Natural killer cell (primary cell): ENCODE data around the gene TNS3. TPM values are rescaled to one million over a fixed set of nuclear protein-coding genes. Genes with fewer than 3 reads are reported as not detected.

Source experiments
- ATAC-seq, 3 donors: fragments of 150-1000 bp in 2 of 3; fragments of 200-7000 bp in 1 of 3; cut with Tn5 transposase; 1 replicate in 1 of 3; 2 replicates in 2 of 3; pipeline ENCODE4 v1.10.0; 2021; ENCODE audit warnings: mild to moderate bottlenecking in 2 of 3, moderate library complexity in 2 of 3
- DNase-seq, 2 donors: peaks; one replicate each; pipeline versions ENCODE4 v3.0.0 to v3.0.0-alpha.2; 2013 to 2021; ENCODE audit warnings: mixed read lengths in 1 of 2
- H3K27ac ChIP-seq: one replicate; pipeline ENCODE4 v1.5.1; 2013; ENCODE audit warnings: mild to moderate bottlenecking, low read length
- H3K27me3 ChIP-seq: one replicate; pipeline ENCODE4 v1.6.1; 2013; ENCODE audit warnings: low read length; ENCODE audit not compliant: control insufficient read depth, insufficient read depth
- H3K36me3 ChIP-seq: one replicate; pipeline ENCODE4 v1.6.1; 2013; ENCODE audit warnings: low read length; ENCODE audit not compliant: control insufficient read depth, insufficient read depth
- H3K4me1 ChIP-seq: one replicate; pipeline ENCODE4 v1.6.1; 2013; ENCODE audit warnings: low read length; ENCODE audit not compliant: control insufficient read depth, insufficient read depth
- H3K4me3 ChIP-seq: one replicate; pipeline ENCODE4 v1.5.1; 2013; ENCODE audit warnings: low read length
- H3K9me3 ChIP-seq: one replicate; pipeline ENCODE4 v1.6.1; 2013; ENCODE audit warnings: low read length; ENCODE audit not compliant: control insufficient read depth, insufficient read depth
- H3K27ac Mint-ChIP-seq, 2 donors: one replicate each; pipeline ENCODE4 v1.8.0; 2022; ENCODE audit warnings: mild to moderate bottlenecking in 2 of 2, mixed read lengths in 2 of 2, moderate library complexity in 1 of 2
- H3K27me3 Mint-ChIP-seq, 2 donors: one replicate each; pipeline ENCODE4 v1.8.0; 2022; ENCODE audit warnings: low read depth in 2 of 2, mixed read lengths in 2 of 2
- H3K36me3 Mint-ChIP-seq: one replicate; pipeline ENCODE4 v1.8.0; 2022; ENCODE audit warnings: mixed read lengths
- H3K4me1 Mint-ChIP-seq, 2 donors: one replicate each; pipeline ENCODE4 v1.8.0; 2022; ENCODE audit warnings: mixed read lengths in 2 of 2
- H3K4me3 Mint-ChIP-seq: one replicate; pipeline ENCODE4 v1.8.0; 2022; ENCODE audit warnings: mild to moderate bottlenecking, moderate library complexity, mixed read lengths
- H3K9me3 Mint-ChIP-seq, 2 donors: one replicate each; pipeline ENCODE4 v1.8.0; 2022; ENCODE audit warnings: mixed read lengths in 2 of 2
- WGBS: methylation state at CpG from one replicate; pipeline ENCODE4 v1.1.7; 2013; ENCODE audit warnings: missing lambda C conversion rate; ENCODE audit not compliant: insufficient coverage; 5-methylcytosine and 5-hydroxymethylcytosine counted together
- intact Hi-C: fragments of 100-400 bp; cut with micrococcal nuclease; formaldehyde crosslinking; loops from one replicate; pipeline ENCODE4 v1.14.2; 2022
- total RNA-seq, 4 donors: library from RNA; stranded (reverse); fragments of 120-200 nt in 1 of 4; gene quantifications; one replicate each; pipeline versions ENCODE4 v1.2.3 to v1.2.4, GENCODE V29; 2013 to 2022
- TF ChIP-seq, protein P1 (sequence below): fragments of 200-600 bp; IDR thresholded peaks from one replicate; pipeline ENCODE4 v1.8.0; 2022; ENCODE audit warnings: antibody characterized with exemption

TNS3 gene
- total RNA-seq, 3 donors from 2014 or later (not counting 1 experiment from before 2014, with no cell fraction given), result 1.6 to 3.5 (median 2.9) TPM

DNA sequence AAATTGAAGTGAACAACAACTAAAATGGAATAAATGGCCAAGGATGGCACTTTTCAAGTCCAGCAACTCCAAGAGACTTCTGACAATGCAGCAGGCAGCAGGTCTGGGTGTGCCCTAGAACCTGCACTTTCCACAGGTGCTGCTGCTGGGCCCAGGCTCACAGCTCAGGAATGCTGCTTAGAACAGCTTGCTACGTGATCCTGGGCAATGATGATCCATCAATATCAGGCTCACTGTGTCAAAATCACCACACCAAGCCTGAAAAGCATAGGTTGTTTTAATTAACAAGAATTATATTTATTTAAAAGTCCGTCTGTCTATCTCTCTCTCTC, 148.4 kb downstream of the TNS3 start:
- no peaks in the 10 kb centered on the region for H3K36me3 ChIP-seq
- H3K27me3 ChIP-seq, result no peaks in the 10 kb centered on the region
- no peaks in the 10 kb centered on the region for H3K4me1 Mint-ChIP-seq
- ATAC-seq (no peak), DNase-seq (no peak)
- no peaks in the 10 kb centered on the region for H3K9me3 Mint-ChIP-seq
- no peak overlapping the region for H3K4me3 Mint-ChIP-seq
- H3K27ac ChIP-seq, result no peak overlapping the region
- WGBS, result 75% methylated on average over 1 of the region's 2 CpGs
- H3K36me3 Mint-ChIP-seq, result no peaks in the 10 kb centered on the region
- intact Hi-C loops, result no loop called here
- H3K9me3 ChIP-seq, result no peaks in the 10 kb centered on the region
- H3K27ac Mint-ChIP-seq, result no peak overlapping the region
- TF ChIP-seq, protein P1, sequence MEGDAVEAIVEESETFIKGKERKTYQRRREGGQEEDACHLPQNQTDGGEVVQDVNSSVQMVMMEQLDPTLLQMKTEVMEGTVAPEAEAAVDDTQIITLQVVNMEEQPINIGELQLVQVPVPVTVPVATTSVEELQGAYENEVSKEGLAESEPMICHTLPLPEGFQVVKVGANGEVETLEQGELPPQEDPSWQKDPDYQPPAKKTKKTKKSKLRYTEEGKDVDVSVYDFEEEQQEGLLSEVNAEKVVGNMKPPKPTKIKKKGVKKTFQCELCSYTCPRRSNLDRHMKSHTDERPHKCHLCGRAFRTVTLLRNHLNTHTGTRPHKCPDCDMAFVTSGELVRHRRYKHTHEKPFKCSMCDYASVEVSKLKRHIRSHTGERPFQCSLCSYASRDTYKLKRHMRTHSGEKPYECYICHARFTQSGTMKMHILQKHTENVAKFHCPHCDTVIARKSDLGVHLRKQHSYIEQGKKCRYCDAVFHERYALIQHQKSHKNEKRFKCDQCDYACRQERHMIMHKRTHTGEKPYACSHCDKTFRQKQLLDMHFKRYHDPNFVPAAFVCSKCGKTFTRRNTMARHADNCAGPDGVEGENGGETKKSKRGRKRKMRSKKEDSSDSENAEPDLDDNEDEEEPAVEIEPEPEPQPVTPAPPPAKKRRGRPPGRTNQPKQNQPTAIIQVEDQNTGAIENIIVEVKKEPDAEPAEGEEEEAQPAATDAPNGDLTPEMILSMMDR, result no peak
- peaks cover under 1% of the 10 kb centered on the region for H3K4me1 ChIP-seq
- H3K4me3 ChIP-seq, result no peak overlapping the region
- H3K27me3 Mint-ChIP-seq, result no peaks in the 10 kb centered on the region

GRCh38 chr7:47432671-47433563, 149.0 kb downstream of the TNS3 start:
- ATAC-seq (no peak), DNase-seq (no peak)
- intact Hi-C loops, result no loop called here
- Histone ChIP-seq H3K27me3 (no peaks in the 10 kb centered on the region), H3K4me3 (no peak overlapping the region), H3K36me3 (no peaks in the 10 kb centered on the region), H3K9me3 (no peaks in the 10 kb centered on the region), H3K27ac (no peak overlapping the region), H3K4me1 (peaks cover 3% of the 10 kb centered on the region)
- no peaks in the 10 kb centered on the region for H3K4me1 Mint-ChIP-seq
- no peak overlapping the region for H3K4me3 Mint-ChIP-seq
- H3K27ac Mint-ChIP-seq, result no peak overlapping the region
- no peaks in the 10 kb centered on the region for H3K27me3 Mint-ChIP-seq
- H3K9me3 Mint-ChIP-seq, result no peaks in the 10 kb centered on the region
- WGBS, result 94% methylated on average over 17 of the region's 17 CpGs
- TF ChIP-seq, protein P1, result no peak
- H3K36me3 Mint-ChIP-seq, result no peaks in the 10 kb centered on the region

DNA sequence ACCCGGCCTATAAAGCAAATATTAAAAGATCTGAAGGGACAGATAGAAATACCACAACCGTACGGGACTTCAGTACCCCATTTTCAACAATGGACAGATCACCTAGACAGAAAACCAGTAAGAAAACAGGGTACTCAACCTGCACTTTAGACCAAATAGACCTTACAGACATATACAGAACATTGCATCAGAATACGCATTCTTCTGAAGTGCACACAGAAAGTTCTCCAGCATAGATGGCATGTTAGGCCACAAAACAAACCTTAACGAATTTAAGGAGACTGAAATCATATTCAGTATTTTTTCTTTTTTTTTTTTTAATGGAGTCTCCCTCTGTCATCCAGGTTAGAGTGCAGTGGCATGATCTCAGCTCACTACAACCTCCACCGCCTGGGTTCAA, 151.5 kb downstream of the TNS3 start:
- TF ChIP-seq, protein P1, result no peak
- H3K4me1 ChIP-seq, result peaks cover 3% of the 10 kb centered on the region
- no peak overlapping the region for H3K27ac ChIP-seq
- H3K9me3 Mint-ChIP-seq, result no peaks in the 10 kb centered on the region
- DNase-seq (no peak), ATAC-seq (no peak)
- no peaks in the 10 kb centered on the region for H3K36me3 ChIP-seq
- H3K27me3 Mint-ChIP-seq, result no peaks in the 10 kb centered on the region
- H3K4me3 ChIP-seq, result no peak overlapping the region
- no peak overlapping the region for H3K27ac Mint-ChIP-seq
- no peaks in the 10 kb centered on the region for H3K4me1 Mint-ChIP-seq
- no peaks in the 10 kb centered on the region for H3K27me3 ChIP-seq
- H3K4me3 Mint-ChIP-seq, result no peak overlapping the region
- H3K36me3 Mint-ChIP-seq, result no peaks in the 10 kb centered on the region
- no peaks in the 10 kb centered on the region for H3K9me3 ChIP-seq
- intact Hi-C loops, result no loop called here
- WGBS, result 87% methylated on average over 6 of the region's 6 CpGs
